Neutrophil (primary cell): ENCODE measurements around the gene LRRC8D.

Experiments used
- H3K27ac ChIP-seq: fragments of 200-600 bp; sonication (generic); 2 replicates; pipeline ENCODE4 v1.5.1; 2016; ENCODE audit warnings: mild to moderate bottlenecking, moderate library complexity
- H3K27me3 ChIP-seq: fragments of 200-600 bp; sonication (generic); 2 replicates; pipeline ENCODE4 v1.6.0; 2016; ENCODE audit warnings: mild to moderate bottlenecking
- H3K36me3 ChIP-seq: fragments of 200-600 bp; sonication (generic); 2 replicates; pipeline ENCODE4 v1.5.1; 2017
- H3K4me1 ChIP-seq, 2 experiments: fragments of 200-600 bp in 1 of 2; sonication (generic) in 1 of 2; 1 replicate in 1 of 2; 2 replicates in 1 of 2; pipeline versions ENCODE4 v1.5.1 to v1.6.1; 2013 to 2016; ENCODE audit warnings: low read depth in 1 of 2, low read length in 1 of 2, mild to moderate bottlenecking in 1 of 2, moderate library complexity in 1 of 2; ENCODE audit not compliant: control insufficient read depth in 1 of 2, insufficient read depth in 1 of 2
- H3K4me3 ChIP-seq, 2 experiments: fragments of 200-600 bp in 1 of 2; sonication (generic) in 1 of 2; 1 replicate in 1 of 2; 2 replicates in 1 of 2; pipeline ENCODE4 v1.5.1; 2013 to 2016; ENCODE audit warnings: low read depth in 1 of 2, low read length in 1 of 2, mild to moderate bottlenecking in 1 of 2, moderate library complexity in 1 of 2
- H3K9me3 ChIP-seq: fragments of 200-600 bp; sonication (generic); 2 replicates; pipeline ENCODE4 v1.5.1; 2016
- TF ChIP-seq, protein P1 (sequence below): fragments of 200-600 bp; sonication (generic); IDR thresholded peaks from 2 replicates; pipeline ENCODE4 v1.5.1; 2016; ENCODE audit warnings: antibody characterized with exemption

Gene LRRC8D

DNA sequence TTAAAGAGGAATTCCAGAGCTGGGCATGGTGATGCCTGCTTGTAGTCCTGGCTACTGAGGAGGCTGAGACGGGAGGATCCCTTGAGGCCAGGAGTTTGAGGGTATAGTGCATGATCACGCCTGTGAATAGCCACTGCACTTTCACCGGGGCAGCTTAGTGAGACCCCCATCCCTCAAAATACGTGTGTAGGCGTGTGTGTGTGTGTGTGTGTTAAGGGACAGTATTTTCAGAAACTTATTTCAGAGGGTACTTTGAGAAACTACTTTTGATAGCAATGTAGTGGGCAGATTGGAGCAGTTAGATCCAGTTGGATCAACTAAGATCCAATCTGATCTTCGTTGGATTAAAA is 62.2 kb downstream of the LRRC8D start:
- H3K9me3 ChIP-seq = peaks cover 12% of the 10 kb centered on the region

DNA sequence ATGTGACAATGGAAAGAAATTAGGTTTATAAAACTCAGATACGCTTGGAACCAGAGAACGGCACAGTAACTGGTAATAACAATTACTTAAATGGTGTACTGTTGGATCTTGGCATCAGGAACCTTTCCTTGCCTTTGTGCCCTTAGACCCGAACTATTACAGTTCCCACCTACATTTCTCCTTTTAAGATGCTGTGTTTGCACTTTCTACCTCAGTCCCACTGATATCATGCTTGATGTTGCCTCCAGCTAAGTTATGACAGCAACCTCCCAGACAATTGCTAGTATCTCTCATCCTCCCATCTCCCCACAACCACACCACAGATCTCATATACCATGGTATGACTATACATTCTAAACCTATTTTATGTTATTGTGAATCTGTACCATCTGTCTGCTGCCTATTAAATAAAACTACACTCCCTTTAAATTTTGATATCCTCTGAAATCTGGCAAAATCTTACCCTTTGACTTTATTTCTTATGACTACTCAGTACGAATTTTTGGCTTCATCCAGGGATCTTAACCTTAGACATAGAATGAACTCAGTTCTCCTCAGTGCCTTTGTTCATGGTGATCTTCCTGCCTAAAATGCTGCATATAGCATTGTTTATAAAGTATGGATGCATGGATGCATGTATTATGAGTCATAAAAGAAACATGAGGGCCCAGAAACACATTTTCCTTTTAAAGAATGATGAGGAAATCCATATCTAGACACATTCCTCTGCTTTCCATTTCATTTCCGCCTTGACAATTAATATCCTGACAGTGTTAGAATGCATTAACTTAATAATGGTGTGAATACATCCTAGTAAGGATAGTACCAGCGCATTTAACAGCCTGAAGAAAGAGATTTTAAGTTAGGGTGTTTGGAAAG is 64.1 kb downstream of the LRRC8D start:
- H3K27ac ChIP-seq = no peak overlapping the region
- H3K36me3 ChIP-seq = no peaks in the 10 kb centered on the region

More for the DNA sequence above, 62.2 kb downstream of the LRRC8D start:
- TF ChIP-seq, protein P1, sequence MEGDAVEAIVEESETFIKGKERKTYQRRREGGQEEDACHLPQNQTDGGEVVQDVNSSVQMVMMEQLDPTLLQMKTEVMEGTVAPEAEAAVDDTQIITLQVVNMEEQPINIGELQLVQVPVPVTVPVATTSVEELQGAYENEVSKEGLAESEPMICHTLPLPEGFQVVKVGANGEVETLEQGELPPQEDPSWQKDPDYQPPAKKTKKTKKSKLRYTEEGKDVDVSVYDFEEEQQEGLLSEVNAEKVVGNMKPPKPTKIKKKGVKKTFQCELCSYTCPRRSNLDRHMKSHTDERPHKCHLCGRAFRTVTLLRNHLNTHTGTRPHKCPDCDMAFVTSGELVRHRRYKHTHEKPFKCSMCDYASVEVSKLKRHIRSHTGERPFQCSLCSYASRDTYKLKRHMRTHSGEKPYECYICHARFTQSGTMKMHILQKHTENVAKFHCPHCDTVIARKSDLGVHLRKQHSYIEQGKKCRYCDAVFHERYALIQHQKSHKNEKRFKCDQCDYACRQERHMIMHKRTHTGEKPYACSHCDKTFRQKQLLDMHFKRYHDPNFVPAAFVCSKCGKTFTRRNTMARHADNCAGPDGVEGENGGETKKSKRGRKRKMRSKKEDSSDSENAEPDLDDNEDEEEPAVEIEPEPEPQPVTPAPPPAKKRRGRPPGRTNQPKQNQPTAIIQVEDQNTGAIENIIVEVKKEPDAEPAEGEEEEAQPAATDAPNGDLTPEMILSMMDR = no peak
- Histone ChIP-seq H3K27me3 (no peaks in the 10 kb centered on the region), H3K36me3 (no peaks in the 10 kb centered on the region), H3K27ac (no peak overlapping the region), H3K4me1 (no peaks in the 10 kb centered on the region), H3K4me3 (no peak overlapping the region)

DNA sequence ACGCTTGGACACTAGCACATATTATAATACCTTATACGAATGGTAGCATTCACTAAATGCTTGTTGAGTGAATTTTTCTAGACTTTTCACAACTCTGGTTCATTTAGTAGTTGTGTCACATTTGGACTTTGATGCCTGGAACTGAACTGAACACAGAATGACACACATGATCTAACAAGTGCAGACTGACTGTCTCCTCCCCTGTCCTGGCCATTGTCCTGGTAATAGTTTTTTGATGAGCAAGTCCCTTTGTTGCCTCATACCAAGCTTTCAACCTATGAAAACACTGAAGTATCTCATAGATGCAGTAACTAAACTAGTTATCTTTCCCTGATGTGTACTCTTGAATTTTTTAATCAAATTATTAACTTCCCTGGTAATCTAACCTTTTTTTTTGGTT is 66.4 kb downstream of the LRRC8D start:
- Histone ChIP-seq H3K36me3 (no peaks in the 10 kb centered on the region), H3K4me1 (peaks cover 15 to 18% of the 10 kb centered on the region in 2 experiments), H3K9me3 (no peaks in the 10 kb centered on the region), H3K27me3 (no peaks in the 10 kb centered on the region), H3K27ac (no peak overlapping the region), H3K4me3 (no peak overlapping the region)
- TF ChIP-seq, protein P1 = no peak

More for the DNA sequence above, 64.1 kb downstream of the LRRC8D start:
- Histone ChIP-seq H3K4me1 (no peaks in the 10 kb centered on the region), H3K4me3 (no peak overlapping the region), H3K27me3 (no peaks in the 10 kb centered on the region), H3K9me3 (peaks cover 12% of the 10 kb centered on the region)
- TF ChIP-seq, protein P1 = no peak

DNA sequence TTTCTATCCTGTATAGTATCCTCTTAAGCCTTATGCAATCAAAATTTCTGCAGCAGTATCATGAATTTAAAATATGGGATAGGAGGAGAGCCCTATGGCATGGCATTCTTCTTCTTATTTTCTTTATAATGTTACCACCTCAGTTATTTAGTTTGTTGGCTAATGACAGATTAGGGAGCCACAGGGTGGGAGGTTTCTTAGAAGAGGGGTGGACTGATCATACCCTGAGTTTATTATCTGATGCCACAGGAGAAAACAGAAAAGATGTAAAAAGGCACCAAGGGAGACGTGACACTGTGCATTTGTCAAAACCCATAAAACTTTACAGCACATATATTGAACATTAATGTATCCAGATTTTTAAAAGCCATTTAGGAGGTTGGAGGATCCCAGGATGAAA is 66.9 kb downstream of the LRRC8D start:
- Histone ChIP-seq H3K36me3 (no peaks in the 10 kb centered on the region), H3K27ac (no peak overlapping the region), H3K27me3 (no peaks in the 10 kb centered on the region), H3K4me3 (no peak overlapping the region), H3K9me3 (no peaks in the 10 kb centered on the region), H3K4me1 (peaks cover 15 to 18% of the 10 kb centered on the region in 2 experiments)
- TF ChIP-seq, protein P1 = no peak

DNA sequence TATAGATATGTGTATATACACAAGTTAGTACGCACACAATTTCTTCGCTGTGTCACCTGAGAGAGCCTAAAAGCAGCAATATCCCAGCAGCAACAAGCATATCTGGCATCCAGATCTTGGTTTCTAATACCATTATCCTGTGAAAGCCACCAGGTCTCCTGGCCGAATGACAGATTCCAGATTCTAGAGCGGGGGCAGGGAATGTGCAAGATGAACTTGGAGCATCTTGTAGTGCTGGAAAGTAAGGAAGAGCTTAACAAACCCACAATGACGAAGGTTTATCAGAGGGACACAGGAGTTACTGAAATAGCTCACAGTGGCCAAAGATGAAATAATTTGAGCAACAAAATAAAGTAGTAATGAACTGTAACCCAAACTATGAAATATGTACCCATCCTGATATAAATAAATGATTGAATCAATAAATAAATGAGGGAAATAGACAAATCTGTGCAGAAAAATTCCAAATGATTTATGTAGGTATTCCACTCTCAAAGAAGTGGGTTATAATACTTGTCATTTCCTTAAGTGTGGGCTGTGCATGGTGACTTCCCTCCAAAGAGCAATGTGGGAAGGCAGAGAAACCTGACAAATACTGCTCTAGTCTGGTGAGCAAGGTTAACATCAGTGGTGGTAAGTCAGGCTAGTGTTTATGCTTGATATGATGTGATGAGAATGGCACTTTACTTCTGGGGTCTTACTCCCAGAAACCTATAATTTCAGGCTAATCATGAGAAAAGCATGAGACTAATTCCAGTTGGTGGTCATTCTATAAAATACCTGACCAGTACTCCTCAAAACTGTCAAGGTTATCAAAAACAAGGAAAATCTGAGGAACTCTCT is 67.9 kb downstream of the LRRC8D start:
- Histone ChIP-seq H3K36me3 (no peaks in the 10 kb centered on the region), H3K9me3 (no peaks in the 10 kb centered on the region), H3K27me3 (no peaks in the 10 kb centered on the region), H3K27ac (no peak overlapping the region), H3K4me1 (peaks cover 15 to 18% of the 10 kb centered on the region in 2 experiments), H3K4me3 (no peak overlapping the region)
- TF ChIP-seq, protein P1 = no peak
